ENCODE measurements around the gene LRCOL1. TPM values are rescaled to one million over a fixed set of nuclear protein-coding genes. Genes with fewer than 3 reads are reported as not detected.

LRCOL1 gene
- total RNA-seq, 1 donor from 2014 or later: not detected

- DNase-seq (ENCODE audit: extremely low read depth, low read depth, low spot score): no peak
These were observed 27.4 kb upstream of the LRCOL1 start for GRCh38 chr12:132637811-132638210.

- DNase-seq (ENCODE audit: extremely low read depth, low read depth, low spot score): no peak
These were observed 24.9 kb upstream of the LRCOL1 start for GRCh38 chr12:132635076-132635955.

GRCh38 chr12:132634411-132634990 lies 24.1 kb upstream of the LRCOL1 start:
- no peak for DNase-seq (ENCODE audit: extremely low read depth, low read depth, low spot score)

- DNase-seq (ENCODE audit: extremely low read depth, low read depth, low spot score): no peak
These were observed 23.5 kb upstream of the LRCOL1 start for GRCh38 chr12:132633901-132634300.

- no peak for DNase-seq (ENCODE audit: extremely low read depth, low read depth, low spot score)
These were observed 23.0 kb upstream of the LRCOL1 start for GRCh38 chr12:132633398-132633797.

GRCh38 chr12:132632521-132633228 lies 22.3 kb upstream of the LRCOL1 start:
- no peak for DNase-seq (ENCODE audit: extremely low read depth, low read depth, low spot score)

GRCh38 chr12:132631666-132632065 lies 21.3 kb upstream of the LRCOL1 start:
- DNase-seq (ENCODE audit: extremely low read depth, low read depth, low spot score): no peak

GRCh38 chr12:132630672-132631071 lies 20.3 kb upstream of the LRCOL1 start:
- DNase-seq (ENCODE audit: extremely low read depth, low read depth, low spot score): no peak

- no peak for DNase-seq (ENCODE audit: extremely low read depth, low read depth, low spot score)
These were observed 18.9 kb upstream of the LRCOL1 start for GRCh38 chr12:132629330-132629729.

GRCh38 chr12:132625731-132626430 lies 15.5 kb upstream of the LRCOL1 start:
- DNase-seq (ENCODE audit: extremely low read depth, low read depth, low spot score): no peak

- DNase-seq (ENCODE audit: extremely low read depth, low read depth, low spot score): no peak
These were observed 14.7 kb upstream of the LRCOL1 start for GRCh38 chr12:132624910-132625630.

GRCh38 chr12:132624186-132624855 lies 13.9 kb upstream of the LRCOL1 start:
- no peak for DNase-seq (ENCODE audit: extremely low read depth, low read depth, low spot score)

- no peak for DNase-seq (ENCODE audit: extremely low read depth, low read depth, low spot score)
These were observed 12.9 kb upstream of the LRCOL1 start for GRCh38 chr12:132623072-132623869.

- no peak for DNase-seq (ENCODE audit: extremely low read depth, low read depth, low spot score)
These were observed 12.2 kb upstream of the LRCOL1 start for GRCh38 chr12:132622437-132623071.

GRCh38 chr12:132621657-132622435 lies 11.5 kb upstream of the LRCOL1 start:
- no peak for DNase-seq (ENCODE audit: extremely low read depth, low read depth, low spot score)

- DNase-seq (ENCODE audit: extremely low read depth, low read depth, low spot score): no peak
These were observed 10.7 kb upstream of the LRCOL1 start for GRCh38 chr12:132620899-132621656.
